Cardiac septum (tissue), 1 donor: ENCODE data around the gene ZNF814. TPM values are rescaled to one million over a fixed set of nuclear protein-coding genes. Genes with fewer than 3 reads are reported as not detected.

Experiments used
- total RNA-seq: library from RNA; stranded (reverse); fragmentation: NEBNext Ultra II Directional; extraction: Animal tissue kit (Norgen Biotek cat#: 25700); gene quantifications from one replicate; pipeline ENCODE4 v1.2.1, GENCODE V29; 2021
- donor health status: DM: no; HTN: no; CAD: no.

ZNF814 gene
- total RNA-seq, 1 donor from 2014 or later = 5.4 TPM

Other genes with a start within 250 kb of the ZNF814 start
- gene ZSCAN4, start 220.1 kb downstream of the ZNF814 start, total RNA-seq = 0.16 TPM
- gene ZNF551, start 207.1 kb downstream of the ZNF814 start, total RNA-seq = 3.7 TPM
- 6.0 TPM for gene ZNF154, start 179.8 kb downstream of the ZNF814 start, total RNA-seq
- gene ZNF671, start 161.4 kb downstream of the ZNF814 start, total RNA-seq = 8.1 TPM
- gene ZNF776, start 142.2 kb downstream of the ZNF814 start, total RNA-seq = 10.0 TPM
- gene ZNF586, start 119.4 kb downstream of the ZNF814 start, total RNA-seq = 16.8 TPM
- 3.0 TPM for gene ZNF552, start 74.1 kb downstream of the ZNF814 start, total RNA-seq
- 7.6 TPM for gene ZNF587B, start 58.7 kb downstream of the ZNF814 start, total RNA-seq
- 23.8 TPM for gene ZNF587, start 39.2 kb downstream of the ZNF814 start, total RNA-seq
- gene ZNF417, start 27.6 kb upstream of the ZNF814 start, total RNA-seq = 10.8 TPM
- gene ZNF418, start 46.4 kb upstream of the ZNF814 start, total RNA-seq = 16.5 TPM
- 9.4 TPM for gene ZNF256, start 58.7 kb upstream of the ZNF814 start, total RNA-seq
- 2.5 TPM for gene C19orf18, start 85.5 kb upstream of the ZNF814 start, total RNA-seq
- 13.8 TPM for gene ZNF606, start 113.8 kb upstream of the ZNF814 start, total RNA-seq
- not detected for gene ZSCAN1, start 145.0 kb upstream of the ZNF814 start, total RNA-seq
- gene ZNF135, start 170.2 kb upstream of the ZNF814 start, total RNA-seq = 4.2 TPM
- 71.7 TPM for gene ZSCAN18, start 209.2 kb upstream of the ZNF814 start, total RNA-seq